LNCAP (cell line): ENCODE results near the gene KRTAP10-9.

ENCODE experiments used
- TF ChIP-seq, protein P1 (sequence below): fragments of 450-650 bp; IDR thresholded peaks from 2 replicates; pipeline ENCODE4 v1.5.1; 2017; ENCODE audit warnings: mild to moderate bottlenecking

The KRTAP10-9 gene

DNA sequence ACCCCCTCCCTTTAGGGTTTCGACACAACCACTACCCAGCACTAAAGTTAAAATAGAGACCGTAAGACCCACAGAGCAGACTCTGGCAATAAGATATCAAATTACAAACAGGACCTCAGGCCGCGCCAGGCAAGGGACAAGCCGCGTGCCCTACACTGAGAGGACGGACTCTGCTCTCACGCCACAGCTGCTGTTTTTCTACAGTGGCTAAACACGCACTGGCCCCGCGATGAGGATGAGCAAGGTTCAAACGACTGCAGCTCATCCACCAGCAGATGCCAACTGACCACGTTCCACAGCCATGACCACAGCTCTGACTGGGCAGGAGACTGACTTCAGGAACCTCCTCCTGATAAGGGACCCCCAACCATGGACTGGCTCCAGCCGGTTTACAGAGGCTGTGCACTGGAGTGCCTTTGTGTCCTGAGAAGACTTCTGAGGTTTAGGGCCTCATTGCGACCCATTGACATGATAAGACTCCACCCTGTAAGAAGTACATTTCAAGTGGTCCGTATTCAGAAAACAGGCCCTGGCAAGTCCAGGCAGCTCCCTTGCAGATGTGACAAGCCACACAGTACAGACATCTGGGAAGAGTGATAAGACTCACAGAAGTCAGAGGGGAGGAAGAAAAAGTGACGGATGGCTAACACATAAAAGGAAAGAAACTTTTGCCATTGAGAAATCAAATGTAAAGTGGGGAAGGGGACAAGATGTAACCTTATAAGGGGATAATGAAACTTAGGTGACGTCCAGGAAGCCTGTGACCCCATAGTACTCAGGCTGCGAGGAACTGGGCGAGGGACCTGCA, 33.1 kb upstream of the KRTAP10-9 start:
- TF ChIP-seq, protein P1, sequence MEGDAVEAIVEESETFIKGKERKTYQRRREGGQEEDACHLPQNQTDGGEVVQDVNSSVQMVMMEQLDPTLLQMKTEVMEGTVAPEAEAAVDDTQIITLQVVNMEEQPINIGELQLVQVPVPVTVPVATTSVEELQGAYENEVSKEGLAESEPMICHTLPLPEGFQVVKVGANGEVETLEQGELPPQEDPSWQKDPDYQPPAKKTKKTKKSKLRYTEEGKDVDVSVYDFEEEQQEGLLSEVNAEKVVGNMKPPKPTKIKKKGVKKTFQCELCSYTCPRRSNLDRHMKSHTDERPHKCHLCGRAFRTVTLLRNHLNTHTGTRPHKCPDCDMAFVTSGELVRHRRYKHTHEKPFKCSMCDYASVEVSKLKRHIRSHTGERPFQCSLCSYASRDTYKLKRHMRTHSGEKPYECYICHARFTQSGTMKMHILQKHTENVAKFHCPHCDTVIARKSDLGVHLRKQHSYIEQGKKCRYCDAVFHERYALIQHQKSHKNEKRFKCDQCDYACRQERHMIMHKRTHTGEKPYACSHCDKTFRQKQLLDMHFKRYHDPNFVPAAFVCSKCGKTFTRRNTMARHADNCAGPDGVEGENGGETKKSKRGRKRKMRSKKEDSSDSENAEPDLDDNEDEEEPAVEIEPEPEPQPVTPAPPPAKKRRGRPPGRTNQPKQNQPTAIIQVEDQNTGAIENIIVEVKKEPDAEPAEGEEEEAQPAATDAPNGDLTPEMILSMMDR: no peak

DNA sequence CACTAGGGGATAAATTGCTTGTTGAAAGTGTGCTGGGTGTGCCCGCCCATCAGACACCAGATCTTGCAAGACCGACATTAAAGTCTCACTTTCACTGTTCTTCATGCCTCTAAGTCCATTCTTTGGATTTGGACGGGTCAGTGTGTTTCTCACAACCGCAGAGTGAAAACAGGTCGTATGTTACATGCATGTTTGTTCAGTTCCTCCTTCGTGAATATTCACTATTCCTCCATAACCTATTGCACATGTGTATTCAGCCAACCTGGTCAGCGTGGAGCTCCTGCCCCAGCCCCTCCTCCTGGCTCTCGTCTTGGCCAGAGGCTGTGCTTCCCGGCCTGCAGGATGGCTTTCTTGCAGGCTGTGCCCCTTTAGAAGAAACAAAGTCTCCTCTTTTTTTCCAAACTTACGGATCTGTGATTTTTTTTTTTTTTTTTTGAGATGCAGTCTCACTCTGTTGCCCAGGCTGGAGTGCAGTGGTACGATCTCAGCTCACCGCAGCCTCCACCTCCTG, 32.4 kb upstream of the KRTAP10-9 start:
- TF ChIP-seq, protein P1: no peak

- TF ChIP-seq, protein P1: no peak
These were observed 31.4 kb upstream of the KRTAP10-9 start for GRCh38 chr21:44595524-44595923.

DNA sequence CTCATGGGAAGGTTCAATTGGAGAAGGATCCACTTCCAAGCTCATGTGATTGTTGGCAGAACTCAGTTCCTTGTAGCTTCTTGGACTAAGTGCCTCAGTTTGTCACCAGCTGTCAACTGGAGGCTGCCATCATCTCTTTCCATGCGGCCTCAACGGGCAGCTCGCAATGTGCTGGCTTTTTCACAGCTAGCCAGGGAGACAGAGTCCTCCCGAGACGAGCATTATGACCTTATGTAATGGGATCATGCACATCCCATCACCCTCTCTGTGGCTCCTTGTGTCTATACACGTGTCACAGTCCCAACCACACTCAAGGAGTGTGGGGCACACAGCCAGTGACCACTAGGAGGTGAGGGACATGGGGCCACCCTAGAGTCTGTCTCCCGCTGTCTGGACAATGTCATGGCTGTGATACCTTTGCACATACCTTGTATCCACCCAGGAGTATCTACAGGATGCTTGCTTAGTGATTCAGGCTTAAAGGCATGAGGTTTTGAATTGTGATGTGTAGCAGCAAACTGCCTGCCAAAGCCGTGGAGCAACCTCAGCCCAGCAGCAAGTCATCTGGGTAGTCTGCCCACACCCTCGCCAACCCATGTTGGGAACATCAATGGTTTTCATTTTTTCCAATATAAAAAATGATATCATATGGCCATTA, 30.7 kb upstream of the KRTAP10-9 start:
- TF ChIP-seq, protein P1: no peak

GRCh38 chr21:44598061-44598460, 28.8 kb upstream of the KRTAP10-9 start:
- TF ChIP-seq, protein P1: no peak

DNA sequence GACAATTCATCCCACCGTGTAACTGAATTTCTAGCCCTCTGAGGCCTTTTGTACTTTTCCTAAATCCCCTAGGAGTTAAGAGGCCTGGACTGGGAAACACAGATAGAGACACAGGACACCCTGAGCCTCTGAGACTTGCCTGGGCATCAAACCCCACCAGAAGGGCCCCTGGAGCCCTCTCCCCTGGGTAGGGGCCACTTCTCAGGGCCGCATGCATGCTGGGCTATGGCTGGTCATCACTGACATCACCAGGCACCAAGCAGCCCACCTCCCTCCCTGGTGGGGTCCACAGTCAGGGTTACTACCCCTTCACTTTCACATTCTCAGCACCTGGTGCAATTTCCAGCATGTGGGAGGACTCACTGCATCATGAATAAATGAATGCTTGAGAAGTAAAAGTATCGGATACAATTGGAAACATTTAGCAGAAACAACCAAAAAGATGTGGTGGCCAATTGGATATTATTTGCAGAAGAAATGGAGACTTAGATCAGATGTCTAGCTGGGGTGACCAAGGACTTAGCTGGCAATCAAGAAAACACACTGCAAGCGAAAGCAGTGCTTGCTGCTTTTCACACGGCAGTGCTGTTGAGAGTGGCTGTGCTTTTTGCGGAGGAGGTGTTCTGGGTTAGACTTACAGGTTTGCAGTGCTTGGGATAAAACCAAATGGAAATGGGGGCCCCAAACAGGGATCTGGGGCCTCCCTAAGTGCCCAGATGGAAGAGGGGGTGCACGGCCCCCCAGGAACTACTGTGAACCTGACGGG, 27.4 kb upstream of the KRTAP10-9 start:
- TF ChIP-seq, protein P1: no peak
